ENCODE data around the gene OR4E1. TPM values are rescaled to one million over a fixed set of nuclear protein-coding genes. Genes with fewer than 3 reads are reported as not detected.

The OR4E1 gene
- total RNA-seq, 3 donors from 2014 or later (not counting 1 experiment from before 2014, with no cell fraction given): not detected

GRCh38 chr14:21669284-21669683 is 4.3 kb downstream of the OR4E1 start:
- H3K27me3 Mint-ChIP-seq (ENCODE audit: low read depth in 2 of 2): peaks cover 7 to 45% of the 10 kb centered on the region in 2 donors
- no peak for TF ChIP-seq CTCF (IDR thresholded peaks at IDR 0.05)
- no peak overlapping the region for H3K4me3 ChIP-seq (ENCODE audit: low read length)

GRCh38 chr14:21668377-21668776 is 5.2 kb downstream of the OR4E1 start:
- 73% methylated on average over 1 of the region's 3 CpGs for WGBS (ENCODE audit: insufficient coverage)
- Histone ChIP-seq H3K27me3 (ENCODE audit: control insufficient read depth, insufficient read depth, low read length) (peaks cover 6% of the 10 kb centered on the region), H3K27ac (ENCODE audit: low read length) (no peak overlapping the region), H3K4me3 (ENCODE audit: low read length) (no peak overlapping the region), H3K9me3 (ENCODE audit: control insufficient read depth, insufficient read depth, low read length) (no peaks in the 10 kb centered on the region), H3K4me1 (ENCODE audit: control insufficient read depth, insufficient read depth, low read length) (no peaks in the 10 kb centered on the region), H3K36me3 (ENCODE audit: control insufficient read depth, insufficient read depth, low read length) (no peaks in the 10 kb centered on the region)
- H3K4me1 Mint-ChIP-seq: no peaks in the 10 kb centered on the region
- no peak overlapping the region for H3K27ac Mint-ChIP-seq
- intact Hi-C loops (cut with micrococcal nuclease): no loop called here
- no peaks in the 10 kb centered on the region for H3K36me3 Mint-ChIP-seq
- DNase-seq: no peak
- TF ChIP-seq CTCF (IDR thresholded peaks at IDR 0.05): no peak
- no peak for ATAC-seq
- no peak overlapping the region for H3K4me3 Mint-ChIP-seq
- peaks cover 7 to 49% of the 10 kb centered on the region in 2 donors for H3K27me3 Mint-ChIP-seq (ENCODE audit: low read depth in 2 of 2)
- peaks cover 0 to 3% of the 10 kb centered on the region in 2 donors for H3K9me3 Mint-ChIP-seq

More at GRCh38 chr14:21669284-21669683, 4.3 kb downstream of the OR4E1 start:
- Mint-ChIP-seq H3K36me3 (no peaks in the 10 kb centered on the region), H3K9me3 (peaks cover 0 to 2% of the 10 kb centered on the region in 2 donors), H3K4me3 (no peak overlapping the region), H3K4me1 (no peaks in the 10 kb centered on the region), H3K27ac (no peak overlapping the region)
- Histone ChIP-seq H3K9me3 (ENCODE audit: control insufficient read depth, insufficient read depth, low read length) (no peaks in the 10 kb centered on the region), H3K36me3 (ENCODE audit: control insufficient read depth, insufficient read depth, low read length) (no peaks in the 10 kb centered on the region), H3K27ac (ENCODE audit: low read length) (no peak overlapping the region), H3K27me3 (ENCODE audit: control insufficient read depth, insufficient read depth, low read length) (peaks cover 6% of the 10 kb centered on the region), H3K4me1 (ENCODE audit: control insufficient read depth, insufficient read depth, low read length) (no peaks in the 10 kb centered on the region)
- intact Hi-C loops (cut with micrococcal nuclease): no loop called here
- DNase-seq (no peak), ATAC-seq (no peak)

GRCh38 chr14:21656980-21657379 is 16.6 kb downstream of the OR4E1 start:
- H3K36me3 Mint-ChIP-seq: no peaks in the 10 kb centered on the region
- intact Hi-C loops (cut with micrococcal nuclease): no loop called here
- no peaks in the 10 kb centered on the region for H3K9me3 ChIP-seq (ENCODE audit: control insufficient read depth, insufficient read depth, low read length)
- no peaks in the 10 kb centered on the region for H3K4me1 Mint-ChIP-seq
- H3K9me3 Mint-ChIP-seq: no peaks in the 10 kb centered on the region
- H3K36me3 ChIP-seq (ENCODE audit: control insufficient read depth, insufficient read depth, low read length): no peaks in the 10 kb centered on the region
- no peak overlapping the region for H3K4me3 Mint-ChIP-seq
- TF ChIP-seq CTCF (IDR thresholded peaks at IDR 0.05): no peak
- ATAC-seq (no peak), DNase-seq (no peak)
- H3K27me3 Mint-ChIP-seq (ENCODE audit: low read depth in 2 of 2): peaks cover 11 to 23% of the 10 kb centered on the region in 2 donors
- no peak overlapping the region for H3K27ac Mint-ChIP-seq
- H3K4me1 ChIP-seq (ENCODE audit: control insufficient read depth, insufficient read depth, low read length): no peaks in the 10 kb centered on the region
- no peak overlapping the region for H3K4me3 ChIP-seq (ENCODE audit: low read length)
- H3K27ac ChIP-seq (ENCODE audit: low read length): no peak overlapping the region
- H3K27me3 ChIP-seq (ENCODE audit: control insufficient read depth, insufficient read depth, low read length): peaks cover 2% of the 10 kb centered on the region
- WGBS (ENCODE audit: insufficient coverage): 87% methylated on average over 1 of the region's 1 CpG

GRCh38 chr14:21654215-21654614 is 19.4 kb downstream of the OR4E1 start:
- Mint-ChIP-seq H3K27me3 (ENCODE audit: low read depth in 2 of 2) (peaks cover 10 to 25% of the 10 kb centered on the region in 2 donors), H3K9me3 (no peaks in the 10 kb centered on the region), H3K4me1 (no peaks in the 10 kb centered on the region), H3K36me3 (no peaks in the 10 kb centered on the region), H3K4me3 (no peak overlapping the region), H3K27ac (no peak overlapping the region)
- DNase-seq (no peak), ATAC-seq (no peak)
- no peaks in the 10 kb centered on the region for H3K9me3 ChIP-seq (ENCODE audit: control insufficient read depth, insufficient read depth, low read length)
- H3K36me3 ChIP-seq (ENCODE audit: control insufficient read depth, insufficient read depth, low read length): no peaks in the 10 kb centered on the region
- H3K27me3 ChIP-seq (ENCODE audit: control insufficient read depth, insufficient read depth, low read length): no peaks in the 10 kb centered on the region
- no peak for TF ChIP-seq CTCF (IDR thresholded peaks at IDR 0.05)
- H3K4me1 ChIP-seq (ENCODE audit: control insufficient read depth, insufficient read depth, low read length): no peaks in the 10 kb centered on the region
- intact Hi-C loops (cut with micrococcal nuclease): no loop called here
- H3K27ac ChIP-seq (ENCODE audit: low read length): no peak overlapping the region
- H3K4me3 ChIP-seq (ENCODE audit: low read length): no peak overlapping the region
- 96% methylated on average over 4 of the region's 5 CpGs for WGBS (ENCODE audit: insufficient coverage)
